LNCAP (cell line): ENCODE results near the gene MARCHF4.

Source experiments
- TF ChIP-seq, protein P1 (sequence below): fragments of 450-650 bp; IDR thresholded peaks from 2 replicates; pipeline ENCODE4 v1.5.1; 2017; ENCODE audit warnings: mild to moderate bottlenecking

Gene MARCHF4

DNA sequence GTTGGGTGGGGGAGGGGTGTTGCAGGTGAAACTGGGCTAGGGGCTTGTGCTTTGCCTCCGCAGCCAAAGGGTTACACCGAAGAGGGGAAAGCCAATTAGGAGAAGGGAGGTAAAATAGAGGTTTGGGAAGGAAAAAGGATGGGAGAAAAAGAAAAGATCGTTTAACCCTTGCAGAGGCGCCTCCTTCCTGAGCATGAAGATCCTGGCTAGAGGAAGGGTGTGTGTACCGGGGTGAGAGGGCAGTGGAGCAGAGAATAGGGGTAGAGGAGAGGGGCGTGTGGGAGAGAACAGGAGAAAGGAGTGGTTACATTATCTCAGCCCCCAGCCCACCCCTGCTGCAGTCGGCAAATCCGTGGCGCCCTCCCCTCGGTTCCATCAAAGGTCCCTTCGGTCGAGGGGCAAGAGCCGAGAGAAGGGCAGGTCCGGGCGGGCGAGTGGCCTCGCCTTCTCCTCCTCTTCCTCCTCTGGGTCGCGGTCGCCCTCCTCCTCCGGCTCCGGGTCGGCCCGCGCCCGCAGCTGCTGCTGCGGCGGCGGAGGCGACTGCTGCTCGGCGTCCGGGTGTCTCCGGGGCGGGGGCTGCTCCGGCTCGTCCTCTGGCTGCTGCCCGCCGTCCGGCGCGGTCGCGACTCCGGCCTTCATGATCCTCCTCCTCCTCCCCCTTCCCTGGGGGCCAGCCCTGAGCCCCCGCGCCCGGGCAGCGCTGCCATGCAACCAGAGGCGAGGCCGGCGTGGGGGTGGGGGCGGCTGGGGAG, 1.1 kb downstream of the MARCHF4 start:
- TF ChIP-seq, protein P1, sequence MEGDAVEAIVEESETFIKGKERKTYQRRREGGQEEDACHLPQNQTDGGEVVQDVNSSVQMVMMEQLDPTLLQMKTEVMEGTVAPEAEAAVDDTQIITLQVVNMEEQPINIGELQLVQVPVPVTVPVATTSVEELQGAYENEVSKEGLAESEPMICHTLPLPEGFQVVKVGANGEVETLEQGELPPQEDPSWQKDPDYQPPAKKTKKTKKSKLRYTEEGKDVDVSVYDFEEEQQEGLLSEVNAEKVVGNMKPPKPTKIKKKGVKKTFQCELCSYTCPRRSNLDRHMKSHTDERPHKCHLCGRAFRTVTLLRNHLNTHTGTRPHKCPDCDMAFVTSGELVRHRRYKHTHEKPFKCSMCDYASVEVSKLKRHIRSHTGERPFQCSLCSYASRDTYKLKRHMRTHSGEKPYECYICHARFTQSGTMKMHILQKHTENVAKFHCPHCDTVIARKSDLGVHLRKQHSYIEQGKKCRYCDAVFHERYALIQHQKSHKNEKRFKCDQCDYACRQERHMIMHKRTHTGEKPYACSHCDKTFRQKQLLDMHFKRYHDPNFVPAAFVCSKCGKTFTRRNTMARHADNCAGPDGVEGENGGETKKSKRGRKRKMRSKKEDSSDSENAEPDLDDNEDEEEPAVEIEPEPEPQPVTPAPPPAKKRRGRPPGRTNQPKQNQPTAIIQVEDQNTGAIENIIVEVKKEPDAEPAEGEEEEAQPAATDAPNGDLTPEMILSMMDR: no peak

GRCh38 chr2:216369821-216370220, 2.5 kb downstream of the MARCHF4 start:
- TF ChIP-seq, protein P1: no peak

GRCh38 chr2:216366777-216367471, 5.4 kb downstream of the MARCHF4 start:
- TF ChIP-seq, protein P1: no peak

GRCh38 chr2:216365518-216365917, 6.8 kb downstream of the MARCHF4 start:
- TF ChIP-seq, protein P1: no peak

GRCh38 chr2:216363221-216363620, 9.1 kb downstream of the MARCHF4 start:
- TF ChIP-seq, protein P1: no peak

GRCh38 chr2:216362730-216363129, 9.6 kb downstream of the MARCHF4 start:
- TF ChIP-seq, protein P1: no peak

DNA sequence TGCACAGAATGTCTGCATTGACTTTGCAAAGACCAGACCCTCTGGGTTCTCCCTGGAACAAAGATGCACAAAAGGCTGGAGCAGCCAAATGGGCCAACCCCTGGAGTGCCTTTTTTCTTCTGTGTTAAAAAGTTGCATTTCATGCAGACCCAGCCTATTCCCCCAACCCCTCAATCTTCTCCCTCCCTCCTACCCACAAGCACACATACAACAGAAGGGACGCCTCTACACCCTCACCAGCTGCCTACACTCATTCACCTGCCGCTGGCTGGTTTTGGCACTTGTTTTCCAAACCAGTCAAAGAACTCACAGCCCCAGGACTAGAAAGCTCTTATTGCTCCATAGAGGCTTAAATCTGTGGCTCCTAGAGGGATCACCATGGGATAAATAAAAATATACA, 16.6 kb downstream of the MARCHF4 start:
- TF ChIP-seq, protein P1: no peak
